Endothelial cell of hepatic sinusoid (primary cell): ENCODE data around the gene NUDT3.
"Not testable (repeated sequence)": the region's sequence is repeated elsewhere in the genome, so short reads cannot be mapped to it uniquely, and the experiment has no call there.

Experiments used
- in situ Hi-C: cut with HindIII; loops from 2 replicates; pipeline ENCODE4 v1.10.0; 2017; ENCODE audit warnings: low sequenced_read_pairs

The NUDT3 gene

DNA sequence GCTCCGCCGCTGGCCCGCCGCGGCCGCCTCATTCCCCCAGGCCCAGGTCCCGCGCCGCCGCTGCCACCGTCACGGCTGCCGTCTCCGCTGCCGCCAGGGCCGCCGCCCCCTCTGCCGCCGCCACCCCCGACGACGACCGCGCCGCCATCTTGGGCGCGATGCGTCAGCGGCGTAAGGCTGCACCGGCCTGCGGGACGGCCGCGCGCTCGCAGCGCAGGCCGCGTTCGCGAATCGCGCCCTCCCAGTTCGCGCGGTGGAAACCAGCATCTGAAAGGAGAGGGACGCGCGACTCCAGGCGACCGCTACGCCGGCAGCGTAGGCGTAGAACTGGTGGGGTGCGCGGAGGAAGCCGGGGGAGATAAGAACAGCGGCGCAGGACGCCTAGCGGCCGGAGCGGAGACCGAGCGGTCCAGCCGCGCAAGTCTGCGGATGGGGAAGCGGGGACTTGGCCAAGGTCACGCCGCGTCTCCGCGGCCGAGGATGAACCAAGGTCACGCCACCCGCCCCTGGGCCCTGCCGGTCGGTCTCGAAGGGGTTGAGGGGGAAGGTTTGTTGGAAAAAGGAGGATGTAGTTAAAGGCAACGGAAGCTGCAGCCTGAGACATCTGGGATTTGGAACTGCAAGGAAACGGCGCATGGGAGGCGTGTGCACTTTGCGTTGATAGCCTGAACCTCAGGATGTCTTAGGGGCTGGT, at the start of gene NUDT3:
NUDT3 (minus strand) TSS at position 173 of the 694 bp plus-strand sequence. CDS start 307 bp downstream, outside the sequence.
- in situ Hi-C loops, result no loop called here

DNA sequence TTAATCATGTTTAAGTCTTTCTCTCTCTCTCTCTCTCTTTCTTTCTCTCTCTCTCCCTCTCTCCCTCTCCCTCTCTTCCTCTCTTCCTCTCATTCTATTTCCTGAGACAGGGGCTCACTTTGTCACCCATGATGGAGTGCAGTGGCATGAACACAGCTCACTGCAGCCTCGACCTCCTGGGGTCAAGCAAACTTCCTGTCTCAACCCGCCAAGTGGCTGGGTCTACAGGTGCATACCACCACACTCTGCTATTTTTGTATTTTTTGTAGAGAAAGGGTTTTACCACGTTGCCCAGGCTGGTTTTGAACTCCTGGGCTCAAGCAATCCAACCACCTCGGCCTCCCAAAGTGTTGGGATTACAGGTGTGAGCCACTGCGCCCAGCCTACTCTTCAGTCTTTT, 49.1 kb upstream of the NUDT3 start:
- in situ Hi-C loops, result no loop called here

DNA sequence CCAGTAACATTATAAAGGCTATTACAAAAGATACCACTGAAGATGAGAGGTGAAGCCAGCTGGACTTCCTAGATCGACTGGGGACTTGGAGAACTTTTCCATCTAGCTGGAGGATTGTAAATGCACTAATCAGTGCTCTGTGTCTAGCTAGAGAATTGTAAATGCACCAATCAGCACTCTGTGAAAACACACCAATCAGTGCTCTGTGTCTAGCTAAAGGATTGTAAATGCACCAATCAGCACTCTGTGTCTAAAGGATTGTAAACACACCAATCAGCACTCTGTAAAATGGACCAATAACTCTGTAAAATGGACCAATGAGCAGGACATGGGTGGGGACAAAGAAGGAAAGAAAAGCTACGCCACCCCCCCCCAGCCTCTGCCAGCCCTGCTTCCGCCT, 47.0 kb upstream of the NUDT3 start:
- in situ Hi-C loops, result no loop called here

DNA sequence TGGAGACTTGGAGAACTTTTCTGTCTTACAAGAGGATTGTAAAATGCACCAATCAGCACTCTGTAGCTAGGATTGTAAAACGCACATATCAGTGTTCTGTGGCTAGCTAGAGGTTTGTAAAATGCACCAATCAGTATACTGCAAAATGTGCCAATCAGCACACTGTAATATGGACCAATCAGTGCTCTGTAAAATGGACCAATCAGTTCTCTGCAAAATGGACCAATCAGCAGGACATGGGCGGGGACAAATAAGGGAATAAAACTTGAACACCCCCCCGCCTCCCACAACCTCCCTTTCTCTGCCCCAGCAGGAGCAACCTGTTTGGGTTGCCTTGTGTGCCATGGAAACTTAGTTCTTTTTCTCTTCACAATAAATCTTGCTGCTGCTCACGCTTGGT, 46.2 kb upstream of the NUDT3 start:
- in situ Hi-C loops, result no loop called here

DNA sequence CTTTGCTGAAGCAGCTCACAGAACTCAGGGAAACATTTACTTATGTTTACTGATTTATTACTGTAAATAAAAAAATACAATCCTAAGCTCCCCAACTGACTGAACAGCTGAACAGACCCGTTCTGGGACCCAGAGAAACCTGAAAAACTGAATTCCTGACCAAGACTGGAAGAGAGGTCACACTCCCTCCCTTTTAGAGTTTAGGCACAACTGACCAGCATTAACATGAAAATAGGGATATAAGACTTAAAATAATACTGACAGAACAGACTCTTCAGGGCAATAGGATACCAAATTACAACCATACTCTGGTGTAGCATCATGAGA, 45.1 kb upstream of the NUDT3 start:
- in situ Hi-C loops, result no loop called here

DNA sequence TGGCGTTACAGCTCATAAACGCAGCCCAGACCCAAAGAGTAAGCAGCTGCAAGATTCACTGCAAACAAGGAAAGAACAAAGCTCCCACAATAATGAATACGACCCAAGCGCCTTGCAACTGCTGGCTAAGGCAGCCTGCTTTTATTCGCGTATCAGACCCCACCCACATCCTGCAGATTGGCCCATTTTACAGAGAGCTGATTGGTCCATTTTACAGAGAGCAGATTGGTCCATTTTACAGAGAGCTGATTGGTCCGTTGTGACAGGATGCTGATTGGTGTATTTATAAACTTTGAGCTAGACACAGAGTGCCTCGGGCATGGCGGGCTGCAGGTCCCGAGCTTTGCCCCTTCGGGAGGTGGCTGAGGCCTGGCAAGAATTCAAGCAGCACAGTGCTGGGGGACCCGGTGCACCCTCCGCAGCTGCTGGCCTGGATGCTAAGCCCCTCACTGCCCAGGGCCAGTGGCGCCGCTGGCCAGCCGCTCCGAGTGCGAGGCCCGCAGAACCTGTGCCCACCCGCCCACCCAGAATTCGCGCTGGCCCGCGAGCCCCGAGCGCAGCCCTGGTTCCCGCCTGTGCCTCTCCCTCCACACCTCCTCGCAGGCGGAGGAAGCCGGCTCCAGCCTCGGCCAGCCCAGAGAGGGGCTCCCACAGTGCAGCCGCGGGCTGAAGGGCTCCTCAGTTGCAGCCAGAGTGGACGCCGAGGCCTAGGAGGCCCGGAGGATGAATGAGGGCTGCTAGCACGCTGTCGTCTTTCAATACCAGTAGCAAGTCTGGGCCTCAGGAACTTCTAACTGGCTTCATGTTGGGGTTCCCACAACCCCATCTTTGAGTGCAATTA, 44.6 kb upstream of the NUDT3 start:
- in situ Hi-C loops, result no loop called here

DNA sequence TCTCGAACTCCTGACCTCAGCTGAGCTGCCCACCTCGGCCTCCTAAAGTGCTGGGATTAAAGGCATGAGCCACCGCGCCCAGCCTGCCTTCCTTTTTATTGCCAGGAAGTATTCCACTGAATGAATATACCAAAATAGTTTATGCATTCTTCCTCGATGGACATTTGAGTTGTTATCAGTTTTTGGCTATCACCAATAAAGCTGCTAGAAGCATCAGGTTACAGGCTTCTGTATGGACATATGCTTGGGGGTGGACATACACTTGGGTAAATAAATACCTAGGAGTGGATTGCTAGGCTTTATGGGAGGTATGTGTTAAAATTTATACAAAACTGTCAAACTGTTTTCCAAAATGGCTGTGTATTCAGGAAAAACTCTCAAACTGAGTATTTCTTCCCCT, 43.4 kb upstream of the NUDT3 start:
- in situ Hi-C loops, result no loop called here

DNA sequence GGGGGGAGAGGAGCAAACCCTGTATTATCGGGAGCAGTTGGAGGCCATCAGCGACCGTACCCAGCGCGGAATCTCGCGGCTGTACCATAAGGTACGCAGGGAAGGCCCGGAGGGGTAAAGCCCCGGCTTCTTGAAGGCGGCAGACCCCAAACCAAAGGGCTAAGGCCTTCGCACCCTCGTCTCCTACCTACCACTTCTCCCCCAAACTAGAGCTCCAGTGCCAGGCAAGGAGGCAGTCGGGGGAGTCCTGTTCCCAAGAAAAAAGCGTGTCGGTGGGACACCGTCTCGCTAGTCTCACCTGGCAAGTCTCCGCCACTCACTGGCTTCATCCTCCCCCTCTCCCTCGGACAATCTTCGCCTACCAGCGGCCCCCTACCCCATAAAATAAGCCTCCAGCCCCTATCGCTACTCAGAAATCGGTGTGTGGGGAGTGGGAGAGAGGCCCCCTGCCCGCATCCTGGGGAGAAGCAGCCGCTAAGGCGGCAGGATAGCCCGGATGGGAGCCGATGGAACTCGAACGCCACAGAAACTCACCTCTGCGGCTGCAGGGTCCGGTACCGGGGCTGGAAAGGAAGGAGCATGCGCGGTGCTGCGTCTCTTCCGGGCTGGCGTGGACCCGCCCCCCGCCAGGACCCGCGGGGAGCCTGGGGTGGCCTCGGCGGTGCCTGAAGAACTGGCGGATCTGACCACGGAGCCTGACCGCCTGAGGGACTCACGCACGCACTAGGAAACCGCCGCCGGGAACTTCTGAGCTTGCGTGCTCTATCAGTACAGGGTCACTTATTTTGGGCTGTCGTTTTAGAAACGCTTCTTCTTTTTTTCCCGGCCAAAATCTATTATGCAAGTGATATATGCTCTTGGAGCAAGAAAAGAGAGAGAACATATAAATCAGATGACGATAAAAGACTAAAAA, 33.3 kb upstream of the NUDT3 start, which contains the start of gene RPS10:
RPS10 (minus strand) TSS at position 572 of the 913 bp plus-strand sequence. CDS start 848 bp downstream, outside the sequence.
- in situ Hi-C loops, result no loop called here

DNA sequence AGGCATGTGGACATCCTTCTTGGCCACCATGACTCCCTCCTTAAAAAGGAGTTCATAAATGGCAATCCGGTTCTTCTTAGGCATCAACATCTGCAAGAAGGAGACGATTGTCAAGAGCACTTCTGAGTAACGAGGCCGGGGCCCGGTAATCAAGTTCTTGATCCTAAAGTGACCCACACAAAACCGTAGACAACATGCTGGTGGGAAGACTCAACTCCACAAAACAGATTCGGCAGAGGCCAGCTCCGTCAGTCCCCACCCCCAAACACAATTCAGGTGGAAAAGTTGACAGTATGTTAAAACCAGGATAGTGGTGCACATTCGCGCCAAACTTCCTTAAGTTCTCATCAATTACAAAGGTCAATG, 32.6 kb upstream of the NUDT3 start:
- in situ Hi-C loops, result no loop called here

DNA sequence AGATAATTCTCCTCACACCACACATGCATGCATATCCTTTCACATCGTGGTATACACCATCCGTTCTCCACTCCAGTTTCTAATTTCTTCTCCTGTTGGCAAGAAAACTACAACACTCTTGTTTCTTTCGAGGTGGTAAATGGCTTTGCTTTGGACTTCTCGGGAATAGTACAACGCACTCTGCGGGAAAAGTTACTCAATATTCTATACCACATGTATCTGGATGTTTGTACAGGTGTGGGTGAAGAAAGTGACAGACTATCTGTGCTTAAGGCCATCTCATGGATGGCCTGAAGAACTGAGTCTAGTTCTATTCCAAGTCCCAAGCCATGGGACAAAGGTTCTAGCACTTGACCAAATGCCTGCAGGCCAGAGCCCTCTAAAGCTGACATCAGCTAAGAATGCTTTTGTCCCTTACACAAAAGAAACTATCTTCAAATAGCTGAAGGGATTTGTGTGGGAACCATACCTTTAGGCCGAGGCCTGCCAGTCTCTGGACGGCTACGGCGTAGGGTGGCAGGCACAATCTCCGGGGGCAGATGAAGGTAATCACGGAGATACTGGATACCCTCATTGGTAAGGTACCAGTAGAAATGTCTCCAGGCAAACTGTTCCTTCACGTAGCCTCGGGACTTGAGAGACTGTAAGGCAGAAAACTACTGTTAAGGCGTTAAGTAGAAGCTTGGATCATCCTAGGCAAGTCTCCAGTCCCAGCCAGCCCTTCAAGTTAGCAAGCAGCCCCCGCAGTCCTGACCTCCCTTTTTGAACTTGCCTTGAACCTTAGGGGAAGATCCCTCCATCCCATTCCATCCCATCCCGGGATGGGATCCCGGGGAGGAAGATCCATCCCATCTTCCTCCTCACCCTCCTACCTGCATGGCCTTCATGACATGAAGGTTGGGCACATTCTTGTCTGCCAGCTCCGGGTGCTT, 32.0 kb upstream of the NUDT3 start:
- in situ Hi-C loops, result no loop called here

DNA sequence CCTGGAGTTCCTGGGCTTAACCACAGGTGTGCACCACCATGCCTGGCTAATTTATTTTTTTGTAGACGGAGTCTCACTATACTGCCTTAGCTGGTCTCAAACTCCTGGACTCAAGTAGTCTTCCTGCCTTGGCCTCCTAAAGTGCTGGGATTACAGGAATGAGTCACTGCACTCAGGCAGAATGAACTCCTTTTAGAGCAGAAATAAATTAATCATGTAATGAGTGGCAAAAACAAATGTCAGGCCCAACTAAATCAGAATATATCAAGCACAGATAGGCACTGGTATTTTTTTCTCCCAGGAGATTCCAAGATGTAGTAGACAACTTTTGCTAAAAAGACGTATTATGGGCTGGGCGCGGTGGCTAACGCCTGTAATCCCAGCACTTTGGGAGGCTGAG, 30.8 kb upstream of the NUDT3 start:
- in situ Hi-C loops, result no loop called here

DNA sequence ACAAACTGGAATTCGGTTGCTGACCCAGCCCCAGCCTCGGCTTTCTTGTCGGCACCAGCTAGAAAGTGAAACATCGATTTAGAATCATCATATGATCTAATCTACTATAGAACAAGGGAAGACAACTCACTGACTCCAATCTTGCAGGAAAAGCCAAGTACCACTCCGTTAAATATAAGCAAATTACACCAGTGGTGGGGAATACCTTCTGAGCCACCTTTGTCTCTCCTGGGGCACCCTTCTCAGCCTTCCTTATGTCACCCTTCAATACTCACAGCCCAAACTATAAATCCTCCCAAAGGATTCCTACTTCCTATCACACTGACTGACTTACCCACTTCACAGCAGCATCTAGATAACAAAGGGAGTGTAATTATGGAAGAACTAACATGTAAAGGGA, 25.9 kb upstream of the NUDT3 start:
- in situ Hi-C loops, result no loop called here

DNA sequence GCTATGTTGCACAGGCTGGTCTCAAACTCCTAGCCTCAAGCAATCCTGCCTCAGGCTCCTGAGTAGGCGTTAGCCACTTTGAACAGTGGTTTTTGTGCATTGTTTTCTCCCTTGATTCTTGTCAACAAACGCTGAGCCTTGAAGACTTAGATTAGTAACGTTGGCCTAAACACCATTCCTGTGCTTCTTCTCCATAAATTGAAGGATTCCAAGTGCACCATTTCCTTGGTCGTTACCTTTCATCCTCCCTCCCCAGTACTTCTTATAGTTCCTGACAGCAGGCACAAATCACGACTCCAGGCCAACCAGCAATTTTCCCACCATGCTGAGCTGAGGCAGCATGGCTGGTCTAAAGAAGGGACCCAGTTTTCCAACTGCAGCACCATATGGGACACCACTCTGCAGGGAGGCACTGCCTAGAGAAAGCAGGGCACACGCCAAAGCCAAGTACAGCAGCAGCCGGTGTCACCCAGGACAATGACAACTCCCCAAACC, 24.5 kb upstream of the NUDT3 start:
- in situ Hi-C loops, result no loop called here

DNA sequence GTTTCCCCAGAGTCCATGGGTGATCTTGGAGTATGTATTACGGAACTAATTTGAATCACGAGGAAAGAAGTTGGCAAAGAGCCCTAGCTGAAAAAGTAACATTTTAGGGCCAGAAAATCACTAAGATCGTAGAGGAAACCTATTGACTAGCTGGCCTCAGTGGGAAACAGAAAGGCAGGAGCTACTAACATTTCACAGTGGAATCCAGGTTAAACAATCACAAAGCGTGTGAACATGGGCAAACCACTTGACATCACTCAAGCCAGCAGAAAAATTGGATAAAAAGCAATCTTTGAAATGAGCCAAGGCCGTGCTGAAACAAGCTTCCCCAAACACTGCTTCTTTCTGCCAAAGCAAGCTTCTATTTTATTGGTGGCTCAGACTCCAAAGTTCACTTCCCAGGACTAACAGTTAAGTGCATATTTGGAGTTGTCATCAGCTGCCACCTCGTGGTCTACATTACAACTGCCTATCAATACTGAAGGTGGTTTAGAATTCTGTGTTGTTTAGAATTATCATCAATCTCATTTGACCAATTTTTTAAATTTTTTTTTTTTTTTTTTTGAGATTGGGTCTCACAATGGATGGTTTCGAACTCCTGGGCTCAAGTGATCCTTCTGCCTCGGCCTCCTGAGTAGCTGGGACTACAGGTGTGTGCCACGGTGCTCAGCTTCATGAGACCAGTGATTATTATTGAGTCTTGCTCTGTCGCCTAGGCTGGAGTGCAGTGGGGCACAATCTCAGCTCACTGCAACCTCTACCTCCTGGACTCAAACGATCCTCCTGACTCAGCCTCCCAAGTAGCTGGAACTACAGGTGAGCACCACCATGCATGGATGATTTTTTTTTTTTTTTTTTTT, 22.8 kb upstream of the NUDT3 start:
- in situ Hi-C loops, result no loop called here

DNA sequence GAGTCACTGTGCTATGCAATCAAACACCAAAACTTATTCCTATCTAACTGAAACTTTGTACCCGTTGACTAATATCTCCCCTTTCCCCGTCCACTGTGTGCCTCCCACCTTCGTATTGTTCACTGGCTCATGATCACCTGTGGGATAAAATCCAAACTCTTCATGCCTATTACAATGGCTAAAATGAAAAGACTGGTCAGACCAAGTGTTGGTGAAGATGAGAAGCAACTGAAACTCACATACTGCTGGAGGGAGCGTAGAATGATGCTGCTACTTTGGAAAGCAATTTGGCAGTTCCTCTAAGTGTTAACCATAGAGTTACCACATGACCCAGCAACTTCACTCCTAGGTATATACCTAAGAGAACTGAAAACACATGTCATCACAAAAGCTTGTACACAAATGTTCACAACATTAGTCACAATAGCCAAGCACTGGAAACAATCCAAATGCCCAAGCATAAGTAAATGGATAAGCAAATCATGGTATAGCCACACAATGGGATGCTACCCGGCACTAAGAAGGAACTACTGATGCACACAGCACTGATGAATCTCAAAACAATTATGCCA, 20.3 kb upstream of the NUDT3 start:
- in situ Hi-C loops, result no loop called here

DNA sequence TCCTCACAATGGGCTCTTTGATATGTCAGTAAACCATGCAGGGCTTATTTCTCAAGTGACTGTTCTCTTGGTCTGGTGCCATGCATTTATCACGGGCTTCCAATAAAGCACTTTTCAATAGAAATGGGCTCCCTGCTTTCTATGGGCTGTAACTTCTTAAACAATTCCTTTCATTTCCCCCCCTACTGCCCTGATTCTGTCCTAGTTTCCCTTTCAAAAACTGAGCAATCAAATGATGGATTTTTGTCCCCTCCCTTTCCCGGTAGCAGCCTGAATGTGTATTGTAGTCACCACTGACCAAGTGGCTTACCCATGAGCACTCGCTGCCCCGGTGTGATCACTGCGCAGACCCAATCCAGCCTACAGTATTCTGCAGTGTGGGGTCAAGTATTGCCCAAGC, 19.5 kb upstream of the NUDT3 start:
- in situ Hi-C loops, result no loop called here

DNA sequence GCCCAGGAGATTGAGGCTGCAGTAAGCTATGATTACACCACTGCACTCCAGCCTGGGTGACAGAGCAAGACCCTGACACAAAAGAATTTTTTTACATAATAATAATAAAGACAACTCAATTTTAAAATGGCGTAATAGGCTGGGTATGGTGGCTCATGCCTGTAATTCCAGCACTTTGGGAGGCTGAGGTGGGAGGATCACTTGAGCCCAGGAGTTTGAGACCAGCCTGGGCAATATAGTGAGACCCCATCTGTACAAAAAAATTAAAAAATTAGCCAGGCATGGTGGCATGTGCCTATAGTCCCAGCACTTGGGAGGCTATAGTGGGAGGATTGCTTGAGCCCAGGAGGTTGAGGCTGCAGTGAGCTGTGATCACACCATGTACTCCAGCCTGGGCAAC, 15.4 kb upstream of the NUDT3 start:
- in situ Hi-C loops, result not testable (repeated sequence)

DNA sequence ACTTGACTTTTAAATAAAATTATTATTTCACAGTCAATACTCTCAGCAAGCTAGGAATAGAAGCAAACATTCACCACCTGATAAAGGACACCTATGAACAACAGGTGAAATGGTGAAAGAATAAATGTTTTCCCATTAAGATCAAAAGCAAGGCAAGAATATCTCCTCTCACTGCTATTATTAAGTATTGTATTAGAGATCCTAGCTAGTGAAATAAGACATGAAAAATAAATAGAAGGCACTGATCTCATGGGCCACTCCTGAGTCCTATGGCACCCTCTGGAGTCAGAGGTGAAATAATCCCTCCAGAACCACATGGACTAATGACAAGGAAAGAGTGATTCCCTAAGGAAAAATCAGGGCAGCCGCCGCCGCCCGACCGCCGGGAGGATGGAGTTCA, 4.0 kb upstream of the NUDT3 start:
- in situ Hi-C loops, result no loop called here

DNA sequence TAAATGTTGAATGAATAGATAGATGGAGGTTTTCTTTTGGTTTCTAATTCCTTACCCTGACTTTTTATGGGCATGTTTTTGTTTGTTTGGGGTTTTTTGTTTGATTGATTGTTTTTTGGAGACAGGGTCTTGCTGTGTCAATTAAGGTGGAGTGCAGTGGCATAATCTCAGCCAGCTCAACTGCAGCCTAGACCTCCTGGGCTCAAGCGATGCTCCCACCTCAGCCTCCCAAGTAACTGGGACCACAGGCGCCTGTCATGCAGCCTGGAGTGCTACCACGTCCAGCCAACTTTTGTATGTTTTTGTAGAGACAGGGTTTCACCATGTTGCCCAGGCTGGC, 1.5 kb upstream of the NUDT3 start:
- in situ Hi-C loops, result no loop called here
